MG63 (cell line): ENCODE measurements around the gene TEF. TPM values are rescaled to one million over a fixed set of nuclear protein-coding genes. Genes with fewer than 3 reads are reported as not detected.

Source experiments
- DNase-seq: peaks from one replicate; pipeline ENCODE4 v3.0.0-alpha.2; 2020
- H3K27me3 ChIP-seq: fragments of 250-450 bp; sonication (Bioruptor Pico); 2 replicates; pipeline ENCODE4 v1.5.1; 2020; ENCODE audit warnings: mild to moderate bottlenecking, moderate library complexity
- H3K36me3 ChIP-seq: fragments of 250-450 bp; sonication (Bioruptor Pico); 2 replicates; pipeline ENCODE4 v1.5.1; 2020; ENCODE audit warnings: mild to moderate bottlenecking, moderate library complexity
- H3K4me3 ChIP-seq: fragments of 250-450 bp; sonication (Bioruptor Pico); 2 replicates; pipeline ENCODE4 v1.5.1; 2020; ENCODE audit warnings: mild to moderate bottlenecking, moderate library complexity
- H3K9me3 ChIP-seq: fragments of 250-450 bp; sonication (Bioruptor Pico); 2 replicates; pipeline ENCODE4 v1.5.1; 2020; ENCODE audit warnings: mild to moderate bottlenecking, moderate library complexity
- total RNA-seq: library from RNA; depleted of rRNA; stranded (reverse); fragments of >200 nt; shearing (Covaris generic); gene quantifications from 2 replicates; pipeline ENCODE4 v1.2.3, GENCODE V29; 2014; ENCODE audit warnings: low replicate concordance

The TEF gene
- total RNA-seq, 1 experiment from 2014 or later, result 6.4 TPM

DNA sequence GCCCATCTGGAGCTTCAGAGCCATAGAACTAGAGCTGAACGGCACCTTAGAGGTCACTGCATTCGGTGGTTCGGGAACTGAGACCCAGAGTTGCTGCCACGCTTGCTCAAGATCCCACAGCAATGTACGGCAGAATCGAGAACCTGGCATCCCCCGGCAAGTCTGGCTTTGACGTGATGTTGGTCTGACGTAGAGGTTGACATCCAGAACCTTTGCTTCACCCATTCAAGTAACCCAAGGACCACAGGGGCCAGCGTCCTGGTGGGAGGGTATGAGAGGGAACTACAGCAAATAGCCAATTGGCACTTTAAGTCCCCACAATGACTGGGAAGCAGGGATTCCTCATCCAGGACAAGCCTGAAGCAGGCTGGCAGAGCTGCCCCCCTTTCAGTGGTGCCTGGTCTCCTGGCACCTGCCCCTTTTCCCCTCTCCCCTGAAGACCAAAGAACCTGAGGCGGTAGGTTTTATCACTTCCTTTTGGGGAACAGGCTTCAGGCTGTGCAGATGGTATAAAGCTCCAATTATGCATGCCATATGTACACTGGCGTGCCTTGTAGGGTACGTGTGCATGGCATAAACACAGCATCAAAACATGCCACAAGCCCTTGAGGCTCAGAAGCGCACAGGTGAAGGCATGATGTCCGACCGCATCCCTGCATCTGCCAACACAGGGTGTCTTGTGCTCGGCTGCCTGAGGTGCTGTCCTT lies 15.3 kb upstream of the TEF start:
- DNase-seq, result no peak
- no peaks in the 10 kb centered on the region for H3K27me3 ChIP-seq
- no peak overlapping the region for H3K4me3 ChIP-seq
- H3K36me3 ChIP-seq, result peaks cover 2% of the 10 kb centered on the region
- H3K9me3 ChIP-seq, result no peaks in the 10 kb centered on the region

GRCh38 chr22:41367039-41367679 lies 14.6 kb upstream of the TEF start:
- Histone ChIP-seq H3K9me3 (no peaks in the 10 kb centered on the region), H3K4me3 (no peak overlapping the region; the same call in 1 of the 2 replicates)

DNA sequence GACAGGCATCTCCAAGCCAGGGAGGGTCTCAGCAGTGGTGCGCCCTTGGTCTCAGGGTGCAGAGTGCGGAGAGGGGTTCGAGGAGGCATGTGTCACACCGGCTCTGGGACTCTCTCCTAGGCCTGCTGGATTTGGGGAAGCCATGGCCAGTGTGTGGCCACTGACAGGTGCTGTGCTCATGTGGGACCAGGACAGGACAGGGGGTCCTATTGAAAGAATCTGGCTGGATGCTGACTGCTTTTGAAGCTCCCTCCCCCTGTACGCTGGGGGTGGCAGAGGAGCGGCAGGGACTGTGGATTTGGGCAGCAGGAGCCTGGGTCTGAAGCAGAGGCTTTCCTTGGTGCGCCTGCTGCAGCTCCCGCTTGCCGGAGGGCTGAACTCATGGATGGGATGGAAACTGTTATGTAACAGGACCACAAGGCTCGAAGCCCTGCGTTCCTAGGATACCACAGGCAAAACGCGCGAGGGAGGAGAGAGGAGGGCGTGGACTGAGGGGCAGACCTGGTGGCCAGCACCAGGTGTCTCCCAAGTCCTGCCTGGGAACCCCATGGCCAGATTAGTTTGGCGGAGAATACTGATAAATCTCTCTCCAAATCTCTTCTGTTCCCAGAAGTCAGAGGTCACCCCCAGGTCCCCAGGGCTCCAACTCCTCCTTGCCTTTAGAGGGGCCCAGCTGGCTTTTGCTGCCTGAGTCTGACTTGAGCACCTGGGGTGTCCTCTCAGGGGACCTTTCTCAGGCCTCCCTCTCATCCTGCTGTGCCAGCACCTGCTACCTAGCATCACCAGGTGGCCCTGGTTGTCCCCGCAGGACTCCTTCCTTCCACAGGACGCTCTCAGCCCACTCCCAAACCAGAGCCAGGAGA lies 13.8 kb upstream of the TEF start:
- H3K36me3 ChIP-seq, result no peaks in the 10 kb centered on the region
- no peak overlapping the region; the same call in 1 of the 2 replicates for H3K4me3 ChIP-seq
- no peaks in the 10 kb centered on the region for H3K27me3 ChIP-seq
- no peaks in the 10 kb centered on the region for H3K9me3 ChIP-seq
- no peak for DNase-seq

More at GRCh38 chr22:41367039-41367679, 14.6 kb upstream of the TEF start:
- H3K36me3 ChIP-seq, result no peaks in the 10 kb centered on the region
- peak; percentile 99 for DNase-seq
- no peaks in the 10 kb centered on the region for H3K27me3 ChIP-seq

GRCh38 chr22:41368543-41369423 lies 13.0 kb upstream of the TEF start:
- no peaks in the 10 kb centered on the region for H3K36me3 ChIP-seq
- H3K4me3 ChIP-seq, result no peak overlapping the region
- H3K9me3 ChIP-seq, result no peaks in the 10 kb centered on the region
- no peaks in the 10 kb centered on the region for H3K27me3 ChIP-seq
- DNase-seq, result no peak

- H3K36me3 ChIP-seq, result no peaks in the 10 kb centered on the region
- no peak for DNase-seq
- H3K4me3 ChIP-seq, result no peak overlapping the region
- no peaks in the 10 kb centered on the region for H3K27me3 ChIP-seq
- H3K9me3 ChIP-seq, result no peaks in the 10 kb centered on the region
Observed at GRCh38 chr22:41369424-41369745, 12.4 kb upstream of the TEF start.

DNA sequence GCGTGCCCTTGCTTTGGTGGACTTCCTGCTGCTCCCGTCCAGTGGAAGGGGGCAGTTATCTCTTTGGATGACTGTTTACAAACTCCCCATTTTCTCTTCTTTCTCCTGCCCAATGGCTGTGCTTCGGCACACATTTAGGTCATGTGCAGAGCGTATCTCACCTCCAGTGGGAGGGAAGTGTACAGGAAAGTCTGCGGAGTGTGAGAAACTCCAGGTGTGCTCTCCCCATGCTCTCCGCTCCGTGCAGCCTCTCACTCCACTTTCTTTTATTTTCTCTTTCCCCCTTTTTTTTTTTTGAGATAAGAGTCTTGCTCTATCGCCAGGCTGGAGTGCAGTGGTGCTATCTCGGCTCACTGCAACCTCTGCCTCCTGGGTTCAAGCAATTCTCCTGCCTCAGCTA lies 11.9 kb upstream of the TEF start:
- DNase-seq, result no peak

DNA sequence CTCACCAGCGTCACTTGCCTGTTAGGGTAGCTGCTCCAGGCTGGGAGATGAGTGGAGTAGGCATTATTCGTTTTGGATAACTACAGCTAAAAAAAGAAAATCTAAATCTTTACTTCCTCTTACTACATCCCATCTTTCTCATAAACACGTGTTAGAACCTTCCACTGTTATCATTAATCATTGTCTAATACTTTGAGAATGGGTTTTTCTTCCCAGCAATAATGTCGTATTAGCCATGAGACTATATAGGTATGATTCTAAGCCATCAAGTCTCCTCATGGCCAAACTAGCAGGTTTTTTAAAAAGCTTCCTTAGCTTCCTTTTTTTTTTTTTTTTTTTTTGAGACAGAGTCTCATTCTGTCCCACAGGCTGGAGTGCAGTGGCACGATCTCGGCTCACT lies 3.9 kb upstream of the TEF start:
- no peak for DNase-seq
- Histone ChIP-seq H3K9me3 (no peaks in the 10 kb centered on the region), H3K4me3 (no peak overlapping the region), H3K27me3 (no peaks in the 10 kb centered on the region), H3K36me3 (no peaks in the 10 kb centered on the region)

More for the DNA sequence above, 11.9 kb upstream of the TEF start:
- H3K9me3 ChIP-seq, result no peaks in the 10 kb centered on the region
- no peaks in the 10 kb centered on the region for H3K27me3 ChIP-seq
- H3K4me3 ChIP-seq, result no peak overlapping the region
- no peaks in the 10 kb centered on the region for H3K36me3 ChIP-seq

DNA sequence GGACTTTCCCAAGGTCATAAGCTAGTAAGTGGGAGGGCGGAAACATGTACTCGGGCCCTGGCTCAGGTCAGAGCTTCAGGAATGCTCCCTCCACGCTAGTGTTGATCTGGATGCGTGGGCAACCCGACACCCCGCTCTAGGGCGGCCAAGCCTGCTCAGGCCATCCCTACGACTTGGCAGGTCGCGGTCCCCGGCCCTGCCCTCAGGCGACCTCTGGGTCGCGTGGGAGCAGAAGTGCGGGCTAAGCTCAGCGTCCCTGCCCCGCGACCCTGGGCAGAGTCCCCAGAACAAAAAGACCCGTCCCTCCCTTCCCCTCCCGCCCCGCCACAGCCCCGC lies 781 bp upstream of the TEF start:
- H3K36me3 ChIP-seq, result no peaks in the 10 kb centered on the region
- peak; percentile 82 for DNase-seq
- H3K4me3 ChIP-seq, result peak overlapping the region; percentile 69
- H3K9me3 ChIP-seq, result no peaks in the 10 kb centered on the region
- H3K27me3 ChIP-seq, result no peaks in the 10 kb centered on the region

GRCh38 chr22:41382098-41382578 lies 396 bp downstream of the TEF start:
- no peaks in the 10 kb centered on the region for H3K9me3 ChIP-seq
- DNase-seq, result peak; percentile 46

DNA sequence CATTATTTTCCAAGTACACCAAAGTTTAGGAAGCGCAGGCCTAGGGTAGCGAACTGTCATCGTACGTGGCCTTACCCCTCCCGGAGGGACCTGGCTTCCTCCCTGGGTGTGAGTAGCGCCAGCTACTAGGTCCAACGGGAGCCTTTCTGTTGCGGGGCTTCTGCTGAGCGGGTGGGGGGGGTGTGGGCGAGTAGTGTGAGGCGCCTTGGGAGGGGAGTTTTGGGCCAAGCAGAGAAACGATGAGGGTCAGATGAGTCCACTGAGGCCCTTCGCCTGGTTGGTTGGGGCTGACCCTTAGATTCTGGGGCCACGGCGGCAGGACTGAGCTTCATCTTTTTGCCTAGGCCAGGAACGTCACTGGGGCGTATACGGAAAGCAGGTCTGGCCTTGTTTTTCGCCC lies 868 bp downstream of the TEF start:
- no peak for DNase-seq
- Histone ChIP-seq H3K4me3 (peak overlapping the region; percentile 69), H3K36me3 (no peaks in the 10 kb centered on the region), H3K27me3 (no peaks in the 10 kb centered on the region), H3K9me3 (no peaks in the 10 kb centered on the region)

More at GRCh38 chr22:41382098-41382578, 396 bp downstream of the TEF start:
- H3K36me3 ChIP-seq, result no peaks in the 10 kb centered on the region
- no peaks in the 10 kb centered on the region for H3K27me3 ChIP-seq
- H3K4me3 ChIP-seq, result peak overlapping the region; percentile 69

DNA sequence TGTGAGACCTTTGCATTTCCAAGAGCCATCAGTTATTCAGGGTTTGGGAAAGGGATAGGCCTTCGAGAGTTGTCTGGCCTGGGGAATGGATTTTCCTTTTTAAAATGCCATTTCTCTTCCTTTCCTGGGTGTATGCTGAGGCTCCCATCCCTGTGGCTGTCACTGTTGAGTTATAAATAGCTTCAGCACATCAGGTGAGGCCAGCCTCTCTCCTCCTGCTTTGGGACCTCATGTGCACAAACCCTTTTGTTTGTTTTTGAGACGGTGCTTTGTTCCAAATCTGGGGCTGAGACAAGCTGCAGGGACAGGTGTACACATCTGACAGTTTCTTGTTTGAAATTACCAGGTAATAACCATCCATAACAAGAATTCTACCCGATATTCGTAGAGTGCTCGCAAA lies 1.3 kb downstream of the TEF start:
- DNase-seq, result no peak
- Histone ChIP-seq H3K9me3 (no peaks in the 10 kb centered on the region), H3K4me3 (no peak overlapping the region), H3K27me3 (no peaks in the 10 kb centered on the region), H3K36me3 (no peaks in the 10 kb centered on the region)

- peaks cover 3% of the 10 kb centered on the region; the same call in 1 of the 2 replicates for H3K36me3 ChIP-seq
- no peak overlapping the region for H3K4me3 ChIP-seq
- no peaks in the 10 kb centered on the region for H3K9me3 ChIP-seq
- H3K27me3 ChIP-seq, result no peaks in the 10 kb centered on the region
- no peak for DNase-seq
Observed at GRCh38 chr22:41384128-41384527, 2.4 kb downstream of the TEF start.

GRCh38 chr22:41387341-41387740 lies 5.6 kb downstream of the TEF start:
- no peak for DNase-seq
- H3K4me3 ChIP-seq, result no peak overlapping the region
- H3K27me3 ChIP-seq, result no peaks in the 10 kb centered on the region
- H3K36me3 ChIP-seq, result peaks cover 3% of the 10 kb centered on the region; the same call in 1 of the 2 replicates
- no peaks in the 10 kb centered on the region for H3K9me3 ChIP-seq

GRCh38 chr22:41394012-41394356 lies 12.2 kb downstream of the TEF start:
- DNase-seq, result no peak
- Histone ChIP-seq H3K4me3 (no peak overlapping the region), H3K9me3 (no peaks in the 10 kb centered on the region), H3K27me3 (no peaks in the 10 kb centered on the region), H3K36me3 (no peaks in the 10 kb centered on the region; the same call in 1 of the 2 replicates)

- Histone ChIP-seq H3K36me3 (no peaks in the 10 kb centered on the region; the same call in 1 of the 2 replicates), H3K27me3 (no peaks in the 10 kb centered on the region), H3K9me3 (no peaks in the 10 kb centered on the region), H3K4me3 (no peak overlapping the region)
- no peak for DNase-seq
Observed at GRCh38 chr22:41395531-41396240, 13.9 kb downstream of the TEF start.
